Esophagus (tissue), 2 donors: Measurements from ENCODE around the gene SH2D3C. TPM values are rescaled to one million over a fixed set of nuclear protein-coding genes. Genes with fewer than 3 reads are reported as not detected.
A peak's percentile ranks its signal among the peaks of the same experiment; 100 is the strongest.

Source experiments
- H3K27ac ChIP-seq, 2 donors: one replicate each; pipeline ENCODE4 v1.5.1; 2013; ENCODE audit warnings: low read depth in 2 of 2, mild to moderate bottlenecking in 2 of 2, inconsistent platforms in 1 of 2, low read length in 1 of 2, moderate library complexity in 1 of 2
- H3K27me3 ChIP-seq, 2 donors: one replicate each; pipeline ENCODE4 v1.6.1; 2013; ENCODE audit warnings: low read length in 2 of 2, control low read depth in 1 of 2, mild to moderate bottlenecking in 1 of 2; ENCODE audit not compliant: insufficient read depth in 2 of 2, control insufficient read depth in 1 of 2
- H3K36me3 ChIP-seq, 2 donors: one replicate each; pipeline ENCODE4 v1.6.1; 2013; ENCODE audit warnings: low read length in 1 of 2; ENCODE audit not compliant: control insufficient read depth in 2 of 2, insufficient read depth in 2 of 2
- H3K4me1 ChIP-seq, 2 donors: one replicate each; pipeline ENCODE4 v1.6.1; 2013; ENCODE audit warnings: low read length in 1 of 2; ENCODE audit not compliant: control insufficient read depth in 2 of 2, insufficient read depth in 2 of 2
- H3K4me3 ChIP-seq, 2 donors: one replicate each; pipeline ENCODE4 v1.5.1; 2013; ENCODE audit warnings: low read length in 2 of 2, mild to moderate bottlenecking in 2 of 2, low read depth in 1 of 2, moderate library complexity in 1 of 2
- H3K9me3 ChIP-seq, 2 donors: one replicate each; pipeline ENCODE4 v1.6.1; 2013; ENCODE audit warnings: mild to moderate bottlenecking in 2 of 2, low read depth in 1 of 2, low read length in 1 of 2, moderate library complexity in 1 of 2; ENCODE audit not compliant: control insufficient read depth in 2 of 2, insufficient read depth in 1 of 2
- WGBS, 2 donors: extraction: QIAGEN DNeasy Blood & Tissue Kit; methylation state at CpG; one replicate each; pipeline ENCODE4 v1.1.7; 2013; 5-methylcytosine and 5-hydroxymethylcytosine counted together
- polyA plus RNA-seq, 2 donors: library from polyadenylated mRNA; stranded (reverse); fragments of 200-250 nt; gene quantifications; one replicate each; pipeline ENCODE4 v1.2.3, GENCODE V29; 2013
- donor health status: healthy with polysubstance abuse.
- donor health status: Bipolar disorder and iron deficiency.

Gene SH2D3C, protein sequence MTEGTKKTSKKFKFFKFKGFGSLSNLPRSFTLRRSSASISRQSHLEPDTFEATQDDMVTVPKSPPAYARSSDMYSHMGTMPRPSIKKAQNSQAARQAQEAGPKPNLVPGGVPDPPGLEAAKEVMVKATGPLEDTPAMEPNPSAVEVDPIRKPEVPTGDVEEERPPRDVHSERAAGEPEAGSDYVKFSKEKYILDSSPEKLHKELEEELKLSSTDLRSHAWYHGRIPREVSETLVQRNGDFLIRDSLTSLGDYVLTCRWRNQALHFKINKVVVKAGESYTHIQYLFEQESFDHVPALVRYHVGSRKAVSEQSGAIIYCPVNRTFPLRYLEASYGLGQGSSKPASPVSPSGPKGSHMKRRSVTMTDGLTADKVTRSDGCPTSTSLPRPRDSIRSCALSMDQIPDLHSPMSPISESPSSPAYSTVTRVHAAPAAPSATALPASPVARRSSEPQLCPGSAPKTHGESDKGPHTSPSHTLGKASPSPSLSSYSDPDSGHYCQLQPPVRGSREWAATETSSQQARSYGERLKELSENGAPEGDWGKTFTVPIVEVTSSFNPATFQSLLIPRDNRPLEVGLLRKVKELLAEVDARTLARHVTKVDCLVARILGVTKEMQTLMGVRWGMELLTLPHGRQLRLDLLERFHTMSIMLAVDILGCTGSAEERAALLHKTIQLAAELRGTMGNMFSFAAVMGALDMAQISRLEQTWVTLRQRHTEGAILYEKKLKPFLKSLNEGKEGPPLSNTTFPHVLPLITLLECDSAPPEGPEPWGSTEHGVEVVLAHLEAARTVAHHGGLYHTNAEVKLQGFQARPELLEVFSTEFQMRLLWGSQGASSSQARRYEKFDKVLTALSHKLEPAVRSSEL
- 1 to 10 TPM; 2.8 to 3.2 TPM for polyA plus RNA-seq

DNA sequence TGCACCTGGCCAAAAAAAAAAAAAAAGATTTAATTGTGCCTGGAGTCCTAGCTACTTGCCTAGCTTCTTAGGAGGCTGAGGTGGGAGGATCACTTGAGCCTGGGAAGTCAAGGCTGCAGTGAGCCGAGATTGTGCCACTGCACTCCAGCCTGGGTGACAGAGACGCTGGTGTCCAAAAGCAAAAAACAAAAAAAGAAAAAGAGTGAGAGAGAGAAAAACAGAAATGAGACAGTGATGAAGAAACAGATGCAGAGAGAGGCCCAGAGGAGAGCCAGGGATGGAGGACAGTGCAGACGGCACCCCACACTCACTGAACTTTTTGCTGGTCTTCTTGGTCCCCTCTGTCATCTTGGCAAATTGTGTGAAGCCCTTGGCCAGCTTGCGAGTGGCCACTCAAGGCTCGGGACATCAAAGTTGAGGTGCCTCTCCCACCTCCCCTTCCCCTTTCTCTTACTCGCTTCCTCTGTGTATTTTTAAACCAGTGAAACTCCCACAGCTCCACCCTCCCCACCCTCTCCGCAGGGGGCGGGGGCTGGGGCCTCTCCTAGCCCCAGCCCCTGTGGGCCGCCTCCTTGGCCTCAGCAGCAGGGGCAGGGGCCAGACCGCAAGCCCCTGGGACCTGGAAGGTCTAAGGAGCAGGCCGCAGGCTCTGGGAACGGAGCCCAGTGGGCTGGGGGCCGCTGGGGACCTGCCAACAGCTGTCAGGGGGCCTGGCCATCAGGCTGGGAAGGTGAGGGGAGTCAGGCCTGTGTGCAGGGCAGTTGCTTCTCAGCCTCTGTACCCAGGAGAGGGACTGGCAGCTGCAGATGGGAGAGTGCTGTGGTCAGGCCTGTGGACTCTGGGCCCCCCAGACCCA lies at the start of gene SH2D3C:
TSS of gene SH2D3C (minus strand) at position 387 of the 856 bp plus-strand sequence. CDS start at position 348, 39 bp downstream.
- Histone ChIP-seq H3K4me3 (peak within 1 kb of the TSS; percentile 20 to 25), H3K27me3 (no peaks in the 10 kb centered on the region), H3K9me3 (no peaks in the 10 kb centered on the region), H3K36me3 (no peaks in the 10 kb centered on the region), H3K4me1 (peaks cover 0 to 2% of the 10 kb centered on the region in 2 donors), H3K27ac (peak within 1 kb of the TSS; percentile 45 to 51)
- 54 to 64% methylated on average over 13 of the region's 13 CpGs for WGBS, 2 donors

DNA sequence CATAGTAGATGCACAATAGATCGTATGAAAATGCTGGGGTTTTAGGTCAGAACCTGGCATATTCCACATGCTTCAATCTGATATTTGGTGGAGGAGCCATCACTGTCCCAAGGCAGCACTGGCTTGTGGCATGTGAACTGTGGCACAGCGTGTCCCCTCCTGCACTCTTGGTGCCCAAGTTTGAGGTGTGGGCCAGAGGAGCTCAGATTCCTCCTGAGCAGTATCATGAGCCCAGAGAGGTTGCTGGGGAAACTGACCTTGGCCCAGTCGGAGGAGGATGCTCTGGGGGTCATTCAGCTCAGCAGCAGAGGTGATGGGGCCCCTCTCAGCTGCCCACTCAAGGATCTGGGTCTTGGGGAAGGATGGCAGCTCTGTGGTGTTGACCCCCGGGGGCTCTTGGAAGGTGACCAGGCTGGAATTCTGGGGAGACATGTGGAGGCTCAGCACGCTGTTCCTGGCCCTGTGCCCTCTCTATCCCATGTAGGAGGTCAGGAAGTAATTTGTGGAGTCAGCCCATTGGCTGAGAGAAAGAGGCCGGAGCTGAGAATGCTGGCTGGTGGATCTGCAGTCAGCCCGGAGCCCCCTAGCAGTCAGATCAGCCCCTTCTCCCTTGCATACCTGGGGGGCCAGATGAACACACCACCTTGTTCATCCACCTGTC lies 47.9 kb upstream of the SH2D3C start:
- Histone ChIP-seq H3K9me3 (no peaks in the 10 kb centered on the region), H3K36me3 (peaks cover 0 to 5% of the 10 kb centered on the region in 2 donors), H3K4me3 (no peak overlapping the region), H3K4me1 (peaks cover 6 to 8% of the 10 kb centered on the region in 2 donors), H3K27ac (no peak overlapping the region), H3K27me3 (no peaks in the 10 kb centered on the region)
- 62% methylated on average over 7 of the region's 7 CpGs for WGBS, 2 donors

DNA sequence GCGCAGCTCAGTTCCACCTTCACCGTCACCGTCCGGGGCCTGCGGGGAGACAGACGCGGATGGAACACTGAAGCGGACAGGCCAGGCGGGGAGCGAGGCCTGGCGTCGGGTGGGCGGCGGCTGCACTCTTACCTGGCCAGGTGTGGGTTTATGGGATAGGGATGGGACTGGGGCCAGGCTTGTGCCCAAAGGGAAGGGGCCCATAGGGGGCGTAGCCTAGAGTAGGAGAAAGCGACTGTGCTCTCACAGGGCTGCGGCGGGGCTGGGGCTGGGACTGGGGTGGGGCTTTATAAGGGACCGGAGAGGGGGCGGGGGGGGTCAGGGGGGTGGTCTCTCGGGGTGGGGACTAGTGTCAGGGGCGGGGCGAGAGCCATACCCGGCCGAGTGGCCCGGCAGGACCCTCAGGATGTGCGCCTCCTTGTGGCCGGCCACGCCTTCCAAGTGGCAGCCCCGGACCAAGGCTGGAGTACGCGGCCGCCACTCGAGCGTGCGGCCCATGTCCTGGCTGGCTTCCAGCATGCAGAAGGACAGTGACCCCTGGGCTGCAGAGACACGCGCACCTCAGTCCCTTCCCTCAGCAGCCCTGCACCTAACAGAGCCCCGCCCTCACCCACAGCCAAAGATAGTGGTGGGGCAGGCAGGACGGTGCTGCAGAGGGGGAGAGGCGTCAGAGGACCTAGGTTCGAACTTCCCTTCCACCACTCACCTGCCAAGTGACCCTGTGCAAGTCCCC lies 47.0 kb upstream of the SH2D3C start:
- no peak overlapping the region for H3K4me3 ChIP-seq

DNA sequence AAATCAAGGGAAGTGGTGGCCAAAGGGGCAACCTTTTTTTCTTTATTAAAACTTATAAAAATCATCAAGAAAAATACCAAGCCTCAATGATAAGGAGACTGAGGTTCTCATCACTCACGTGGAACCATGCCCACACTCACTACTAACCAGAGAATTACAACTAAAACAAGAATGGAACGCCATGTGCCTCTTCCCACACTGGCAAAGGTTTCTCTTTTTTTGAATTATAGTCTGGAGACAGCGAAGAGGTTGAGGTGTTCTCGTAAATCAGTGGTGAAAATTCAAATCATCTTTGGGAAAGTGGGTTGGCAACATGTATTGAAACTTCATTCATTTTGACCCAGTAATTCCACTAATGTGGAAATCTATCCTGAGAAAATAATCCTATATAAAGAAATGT lies 43.6 kb upstream of the SH2D3C start:
- Histone ChIP-seq H3K27me3 (no peaks in the 10 kb centered on the region), H3K36me3 (peaks cover 3 to 17% of the 10 kb centered on the region in 2 donors), H3K4me1 (peaks cover 3 to 5% of the 10 kb centered on the region in 2 donors), H3K4me3 (no peak overlapping the region), H3K9me3 (no peaks in the 10 kb centered on the region), H3K27ac (no peak overlapping the region)
- WGBS, 2 donors = 74 to 81% methylated on average over 4 of the region's 4 CpGs

More for the DNA sequence above, 47.0 kb upstream of the SH2D3C start:
- Histone ChIP-seq H3K9me3 (no peaks in the 10 kb centered on the region), H3K27me3 (no peaks in the 10 kb centered on the region), H3K4me1 (peaks cover 6 to 8% of the 10 kb centered on the region in 2 donors), H3K27ac (no peak overlapping the region), H3K36me3 (peaks cover 0 to 5% of the 10 kb centered on the region in 2 donors)
- WGBS, 2 donors = 40 to 41% methylated on average over 36 to 42 of the region's 42 CpGs

DNA sequence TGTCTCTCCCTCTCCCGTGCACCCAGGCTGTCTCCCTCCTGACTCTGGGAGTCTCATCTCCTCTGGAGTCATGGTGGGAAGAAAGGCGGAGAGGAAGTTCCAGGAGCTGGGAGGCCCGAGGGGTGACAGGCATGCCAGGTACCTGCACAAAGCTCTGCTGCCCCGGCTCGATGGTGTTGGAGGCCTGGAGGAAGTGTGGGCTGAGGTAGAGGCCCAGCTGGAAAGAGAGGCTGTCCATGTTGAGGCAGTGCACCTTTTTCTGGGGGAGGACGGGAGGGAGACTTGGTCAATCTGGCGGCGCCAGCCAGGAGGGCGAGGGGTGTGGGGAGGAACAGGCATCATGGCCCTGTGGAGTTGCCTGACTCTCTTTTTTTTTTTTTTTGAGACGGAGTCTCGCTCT lies 40.1 kb upstream of the SH2D3C start:
- Histone ChIP-seq H3K36me3 (peaks cover 18 to 30% of the 10 kb centered on the region in 2 donors), H3K4me1 (peaks cover 1 to 2% of the 10 kb centered on the region in 2 donors), H3K4me3 (no peak overlapping the region), H3K9me3 (no peaks in the 10 kb centered on the region), H3K27me3 (no peaks in the 10 kb centered on the region), H3K27ac (no peak overlapping the region)
- WGBS, 2 donors = 89 to 93% methylated on average over 9 of the region's 11 CpGs

DNA sequence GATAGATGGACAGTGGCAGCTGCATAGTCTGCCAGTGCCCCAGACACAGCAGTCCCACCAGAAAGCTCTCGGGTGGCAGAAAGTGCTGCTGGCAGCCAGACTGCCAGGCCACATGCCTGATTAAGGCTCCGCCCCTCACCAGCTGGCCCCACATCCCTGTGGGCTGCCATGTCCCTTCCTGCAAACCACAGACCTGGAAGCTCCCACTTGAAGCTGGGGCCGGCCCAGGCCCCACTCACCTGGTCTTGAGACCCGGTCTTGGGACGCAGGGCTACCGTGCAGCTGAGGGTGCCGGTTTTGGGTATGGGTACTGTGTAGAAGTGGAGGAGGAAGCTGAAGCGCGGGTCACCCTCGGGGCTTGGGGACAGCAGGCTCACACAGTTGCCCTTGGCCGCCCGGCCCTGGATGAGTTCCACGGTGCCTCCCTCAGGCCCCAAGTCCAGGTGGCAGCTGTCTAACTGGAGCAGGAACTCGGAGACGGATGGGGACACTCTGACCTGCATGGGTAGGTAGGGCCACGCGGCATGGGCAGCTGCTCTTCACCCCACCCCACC lies 39.5 kb upstream of the SH2D3C start:
- H3K27ac ChIP-seq = no peak overlapping the region
- H3K9me3 ChIP-seq = no peaks in the 10 kb centered on the region
- H3K4me3 ChIP-seq = no peak overlapping the region
- WGBS, 2 donors = 76 to 77% methylated on average over 17 of the region's 17 CpGs
- no peaks in the 10 kb centered on the region for H3K27me3 ChIP-seq
- H3K4me1 ChIP-seq = peaks cover 1 to 2% of the 10 kb centered on the region in 2 donors
- H3K36me3 ChIP-seq = peaks cover 22 to 36% of the 10 kb centered on the region in 2 donors

DNA sequence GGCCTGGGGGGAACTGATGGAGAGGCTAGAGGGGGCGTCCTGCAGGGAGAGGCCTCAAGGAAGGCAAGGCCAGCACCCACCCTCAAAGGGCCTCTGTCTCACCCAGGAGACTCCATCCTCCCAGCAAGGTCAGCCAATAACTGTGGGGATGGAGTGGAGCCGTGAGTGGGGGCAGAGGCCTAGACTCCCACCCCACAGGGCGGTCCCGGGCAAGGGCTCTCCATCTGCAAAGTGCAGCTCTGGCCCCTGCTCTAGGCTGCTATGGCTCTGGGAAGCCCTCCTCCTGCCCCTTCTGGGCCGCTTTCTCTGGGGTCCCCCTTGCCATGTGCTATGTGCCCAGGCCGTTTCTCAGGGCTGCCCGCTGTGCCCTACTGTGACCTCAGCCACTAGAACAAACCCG lies 38.3 kb upstream of the SH2D3C start:
- Histone ChIP-seq H3K27ac (no peak overlapping the region), H3K9me3 (no peaks in the 10 kb centered on the region)
- 86 to 88% methylated on average over 8 of the region's 8 CpGs for WGBS, 2 donors

DNA sequence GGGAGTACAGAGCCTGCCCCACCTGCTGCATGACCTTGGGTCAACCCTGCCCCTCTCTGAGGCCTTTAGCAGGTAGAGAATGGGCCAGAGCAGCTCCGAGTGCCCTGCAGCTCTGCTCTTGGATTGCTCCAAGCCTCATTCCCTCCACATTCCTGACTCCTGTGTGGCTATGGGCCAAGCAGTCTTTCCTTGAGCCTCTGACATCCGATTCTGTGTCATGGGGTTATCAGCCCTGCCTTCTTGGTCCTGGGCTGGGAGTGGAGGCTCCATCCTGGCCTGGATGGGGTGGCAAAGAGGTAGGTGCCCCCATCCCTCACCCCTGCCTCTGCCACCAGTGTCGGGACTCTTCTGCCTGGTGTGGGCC lies 37.9 kb upstream of the SH2D3C start:
- WGBS, 2 donors = 70% methylated on average over 3 of the region's 3 CpGs

More for the DNA sequence above, 38.3 kb upstream of the SH2D3C start:
- Histone ChIP-seq H3K4me3 (no peak overlapping the region), H3K27me3 (no peaks in the 10 kb centered on the region), H3K36me3 (peaks cover 23 to 40% of the 10 kb centered on the region in 2 donors), H3K4me1 (peaks cover 1 to 2% of the 10 kb centered on the region in 2 donors)

More for the DNA sequence above, 37.9 kb upstream of the SH2D3C start:
- no peak overlapping the region for H3K4me3 ChIP-seq
- H3K36me3 ChIP-seq = peaks cover 23 to 40% of the 10 kb centered on the region in 2 donors
- H3K4me1 ChIP-seq = peaks cover 1 to 2% of the 10 kb centered on the region in 2 donors
- no peak overlapping the region for H3K27ac ChIP-seq
- no peaks in the 10 kb centered on the region for H3K27me3 ChIP-seq
- no peaks in the 10 kb centered on the region for H3K9me3 ChIP-seq
